CD1c-positive myeloid dendritic cell (primary cell): Measurements from ENCODE around the gene LIPC.

Source experiments
- DNase-seq: peaks from one replicate; pipeline ENCODE4 v3.0.0-alpha.2; 2016; ENCODE audit errors: extremely low spot score

LIPC gene

DNA sequence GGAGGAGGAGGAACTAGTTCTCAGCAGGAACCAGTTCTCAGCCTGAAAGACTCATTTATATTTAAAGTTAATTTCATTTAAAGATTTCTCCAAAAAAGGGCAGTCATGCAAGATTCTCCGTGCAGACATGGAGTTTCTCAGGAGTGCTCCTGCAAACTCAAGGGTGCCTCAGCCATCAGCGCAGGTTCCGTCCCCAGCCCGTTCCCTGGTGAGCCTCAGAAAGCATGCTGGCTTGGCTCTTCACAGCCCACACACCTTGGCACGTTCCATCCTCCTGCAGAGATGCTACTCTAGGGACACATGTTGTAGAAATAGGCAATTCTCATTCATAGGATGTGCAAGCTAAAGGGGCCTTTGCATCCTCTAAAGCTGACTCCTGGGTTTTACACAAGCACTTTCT lies 123.0 kb downstream of the LIPC start:
- peak; percentile 22 for DNase-seq

DNA sequence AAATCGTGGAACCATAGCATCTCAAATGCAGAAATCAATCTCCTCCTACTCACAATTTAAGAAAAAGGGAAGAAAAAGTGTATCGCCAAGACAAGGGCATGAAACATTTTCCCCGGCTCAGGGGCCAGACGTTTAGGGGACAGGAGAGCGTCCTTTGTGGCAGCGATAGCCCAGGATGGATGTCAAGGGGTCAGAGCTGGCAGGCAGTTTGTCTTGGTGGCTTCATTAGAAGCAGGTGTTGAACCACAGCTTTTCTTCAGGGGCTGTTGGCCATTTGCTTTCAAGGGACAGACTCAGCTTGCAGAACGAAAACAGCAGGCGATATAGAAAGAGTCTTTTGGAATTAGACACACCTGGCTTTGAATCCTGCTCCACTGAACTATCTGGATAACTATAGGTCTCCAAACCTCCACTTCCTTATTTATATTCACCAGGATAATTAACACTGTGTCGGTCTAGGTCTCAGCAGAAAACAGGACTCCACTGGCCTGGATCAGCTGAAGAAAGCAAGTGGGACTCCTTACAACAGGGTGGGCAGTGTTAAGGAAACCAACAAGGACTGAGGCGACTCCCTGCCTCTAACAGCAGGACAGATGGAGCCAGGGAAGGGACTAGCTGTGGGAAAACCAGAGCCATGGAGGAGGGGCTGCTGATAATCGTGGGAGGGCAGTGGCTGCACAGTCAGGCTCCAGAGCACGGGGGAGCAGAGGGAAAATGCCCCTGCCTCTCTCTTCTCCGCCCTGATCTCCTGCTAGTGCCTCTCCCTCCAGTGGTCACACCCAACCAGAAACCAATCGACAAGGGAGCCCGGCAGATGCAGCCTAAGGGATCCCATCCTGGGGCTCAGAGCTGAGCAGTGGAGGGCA lies 123.6 kb downstream of the LIPC start:
- peak; percentile 32 for DNase-seq

- no peak for DNase-seq
These were observed 124.2 kb downstream of the LIPC start for GRCh38 chr15:58556028-58556361.

DNA sequence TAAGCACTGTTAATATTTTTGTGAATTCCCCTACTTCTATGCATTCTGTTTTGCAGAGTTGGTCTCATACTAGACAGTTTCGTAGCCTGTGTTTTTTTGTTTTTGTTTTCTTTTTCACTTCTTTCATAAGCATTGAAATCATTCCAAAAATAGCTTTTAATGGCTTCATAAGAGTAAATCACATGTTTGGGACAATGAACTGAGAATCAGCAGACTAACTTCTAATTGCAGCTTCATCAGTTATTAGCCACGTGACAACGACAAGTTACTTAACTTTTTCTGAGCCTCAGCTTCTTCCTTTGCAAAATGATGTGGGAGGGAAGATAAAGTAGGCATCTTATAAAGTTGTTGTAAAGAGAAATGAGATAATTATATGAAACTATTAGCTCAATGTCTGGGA lies 124.8 kb downstream of the LIPC start:
- peak; percentile 52 for DNase-seq

- no peak for DNase-seq
These were observed 127.0 kb downstream of the LIPC start for GRCh38 chr15:58558777-58559176.

DNA sequence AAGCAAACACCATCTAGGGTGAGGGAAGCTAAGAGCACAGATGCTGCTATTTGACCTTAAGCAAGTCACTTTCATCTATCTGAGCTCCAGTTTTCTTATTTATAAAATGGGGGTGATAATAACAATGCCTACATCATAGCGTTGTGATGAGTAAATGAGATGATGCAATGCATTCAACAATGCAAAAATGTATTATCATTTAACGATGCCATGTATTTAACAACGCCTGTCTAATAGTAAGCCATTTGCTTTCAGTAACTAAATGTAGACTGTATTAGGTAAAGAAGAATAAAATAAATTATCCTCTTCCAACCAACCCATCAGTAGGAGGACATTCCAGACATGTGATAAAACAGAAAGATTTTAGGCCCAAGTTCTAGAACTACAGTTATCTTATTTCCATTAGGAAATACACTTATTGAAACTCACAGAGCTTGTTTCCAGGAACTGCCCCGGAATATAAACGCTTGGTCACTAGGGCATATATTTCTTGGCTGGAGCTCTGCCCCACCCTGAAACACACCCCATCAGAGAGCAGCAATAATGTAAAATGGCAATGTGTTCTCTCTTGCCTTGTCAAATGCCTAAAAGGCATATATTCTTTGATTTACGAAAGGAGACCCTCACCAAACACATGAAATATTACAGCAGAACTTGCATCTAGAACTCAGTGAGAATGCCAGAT lies 128.3 kb downstream of the LIPC start:
- no peak for DNase-seq

GRCh38 chr15:58561321-58561720 lies 129.5 kb downstream of the LIPC start:
- no peak for DNase-seq

DNA sequence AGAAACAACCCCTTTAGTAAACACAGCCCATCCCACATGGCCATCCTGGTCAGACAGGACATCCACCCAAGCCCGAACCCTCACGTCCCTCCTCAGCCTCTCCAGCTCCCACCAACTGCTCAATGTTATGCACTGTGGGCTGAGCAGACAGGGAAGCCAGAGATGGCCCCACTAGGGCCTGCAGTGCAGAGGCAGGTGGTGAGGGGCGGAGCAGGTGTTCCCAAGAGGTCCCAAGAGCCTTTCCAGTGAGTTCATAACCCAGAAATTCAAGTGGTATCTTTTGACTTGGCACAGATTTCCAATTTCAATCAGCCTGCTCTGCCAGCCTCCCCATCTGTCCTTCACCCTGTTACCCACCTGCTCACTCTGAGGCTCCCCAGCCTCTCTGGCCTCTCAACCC lies 130.3 kb downstream of the LIPC start:
- DNase-seq: no peak

GRCh38 chr15:58564981-58565380 lies 133.2 kb downstream of the LIPC start:
- no peak for DNase-seq

- no peak for DNase-seq
These were observed 133.8 kb downstream of the LIPC start for GRCh38 chr15:58565619-58566018.

GRCh38 chr15:58566029-58566428 lies 134.2 kb downstream of the LIPC start:
- no peak for DNase-seq

DNA sequence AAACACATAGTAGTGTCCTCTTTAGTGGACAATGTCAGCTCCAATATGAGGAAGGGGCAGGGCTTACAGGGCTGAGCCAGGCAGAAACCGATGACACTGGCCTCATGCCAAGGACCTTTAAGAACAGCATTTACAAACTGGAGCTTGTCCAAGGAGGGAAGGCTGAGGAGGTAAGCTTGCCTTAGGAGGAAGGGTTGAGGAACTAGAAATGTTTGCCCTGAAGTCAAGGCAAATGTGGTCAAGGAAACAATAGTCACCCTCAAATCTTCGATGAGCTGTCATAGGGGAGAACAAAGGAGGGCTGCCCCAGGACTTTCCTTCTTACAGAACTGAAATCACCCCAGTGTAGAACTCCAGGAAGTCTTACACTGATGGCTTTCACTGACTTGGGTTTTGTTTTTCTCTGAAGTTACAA lies 136.4 kb downstream of the LIPC start:
- DNase-seq: peak; percentile 57

- DNase-seq: no peak
These were observed 137.7 kb downstream of the LIPC start for GRCh38 chr15:58569455-58569854.

- no peak for DNase-seq
These were observed 139.7 kb downstream of the LIPC start for GRCh38 chr15:58571491-58571890.

- DNase-seq: no peak
These were observed 140.7 kb downstream of the LIPC start for GRCh38 chr15:58572521-58572920.

GRCh38 chr15:58573270-58573669 lies 141.5 kb downstream of the LIPC start:
- no peak for DNase-seq

DNA sequence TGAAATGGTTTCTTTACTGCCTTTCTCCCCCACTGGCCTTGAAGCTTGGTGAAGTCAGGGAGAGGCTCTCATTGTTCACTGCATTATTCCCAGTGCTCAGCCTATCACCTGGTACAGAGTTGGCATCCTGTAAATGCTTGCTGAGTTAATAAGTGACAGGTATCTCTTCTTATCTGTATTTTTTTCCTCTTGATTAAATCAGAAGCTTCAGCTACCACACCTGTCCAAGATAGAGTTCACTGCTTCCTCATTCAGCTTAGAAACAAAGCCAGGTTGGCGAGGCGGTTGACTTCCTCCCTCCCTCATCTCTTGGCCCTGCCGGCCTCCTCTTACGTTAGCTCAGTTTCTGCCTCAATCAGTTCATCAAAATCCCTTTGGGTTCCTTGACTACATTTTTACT lies 142.8 kb downstream of the LIPC start:
- DNase-seq: no peak

DNA sequence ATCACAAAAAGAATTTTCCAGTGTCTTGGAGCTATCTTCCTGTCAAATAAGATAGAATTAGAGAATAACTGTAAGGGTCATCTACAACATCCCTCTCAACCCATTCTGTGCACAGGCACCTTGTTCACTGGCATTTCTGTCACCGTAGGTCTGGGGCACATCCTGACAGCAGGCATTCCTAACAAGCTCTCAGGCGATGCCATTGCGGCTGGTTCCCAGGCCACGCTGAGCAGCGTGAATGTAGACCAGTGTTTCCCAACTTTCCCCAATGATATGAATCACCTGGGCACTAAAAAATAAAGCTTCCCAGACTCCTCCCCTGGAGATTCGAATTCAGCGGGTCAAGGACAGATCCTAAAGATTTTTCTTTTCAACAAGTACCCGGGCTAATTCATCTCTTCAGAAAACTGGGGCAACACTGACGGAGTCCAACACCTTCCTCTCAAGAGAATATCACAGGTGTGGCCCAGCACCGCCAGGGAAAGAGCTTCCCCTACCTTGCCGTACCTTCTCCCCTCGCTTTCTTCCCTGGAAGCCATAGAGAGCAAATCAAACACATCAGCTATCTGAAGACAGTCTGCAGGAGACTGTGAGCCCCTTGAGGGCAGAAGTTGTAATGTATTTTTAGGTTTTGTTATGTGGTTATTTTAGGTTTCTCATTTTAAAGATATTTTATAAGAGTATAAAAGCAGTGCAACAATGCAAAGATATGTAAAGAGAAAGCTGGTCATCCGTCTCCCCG lies 143.4 kb downstream of the LIPC start:
- DNase-seq: no peak

GRCh38 chr15:58576657-58577056 lies 144.9 kb downstream of the LIPC start:
- no peak for DNase-seq

GRCh38 chr15:58582160-58582559 lies 150.4 kb downstream of the LIPC start:
- DNase-seq: peak; percentile 73

DNA sequence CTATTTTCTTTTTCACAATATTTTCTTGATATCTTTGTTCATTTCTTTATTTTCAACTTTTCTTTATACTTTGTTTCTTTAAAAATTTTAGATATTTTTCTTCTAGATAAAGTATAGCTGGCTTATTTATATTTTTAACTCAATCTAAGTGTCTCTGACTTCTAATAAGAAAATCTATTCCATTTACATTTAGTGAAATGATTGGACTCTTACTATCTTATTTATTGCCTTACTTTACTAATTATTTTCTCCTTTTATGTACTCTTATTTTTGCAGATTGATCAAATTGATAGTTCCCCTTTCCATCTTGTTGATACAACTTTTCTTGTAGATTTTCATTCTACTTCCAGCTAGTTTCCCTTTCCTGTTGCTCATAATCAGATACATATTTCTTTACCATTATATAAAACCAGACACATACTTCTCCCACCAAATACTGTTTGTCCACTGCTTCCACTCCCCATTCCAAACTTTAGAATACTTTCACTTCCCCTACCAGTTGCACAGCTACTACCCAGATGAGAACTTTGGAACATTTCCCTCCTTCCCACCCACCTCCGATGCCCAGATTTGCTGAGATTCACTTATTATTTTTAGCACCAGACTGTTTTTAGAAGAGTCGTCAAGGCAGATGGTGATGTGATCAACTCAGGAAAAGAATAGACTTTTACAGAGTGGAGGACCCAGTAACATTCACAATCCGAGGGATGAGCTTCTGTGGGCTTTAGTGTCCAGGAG lies 151.5 kb downstream of the LIPC start:
- peak; percentile 83 for DNase-seq
